Lung (tissue), 12 donors: ENCODE results near the gene SETBP1. TPM values are rescaled to one million over a fixed set of nuclear protein-coding genes. Genes with fewer than 3 reads are reported as not detected.

Source experiments
- ATAC-seq: fragments of 200-7000 bp; cut with Tn5 transposase; one replicate; pipeline ENCODE4 v1.9.1; 2020; ENCODE audit warnings: moderate number of reproducible peaks; ENCODE audit not compliant: insufficient read depth, low FRiP score
- DNase-seq, 3 donors: peaks; one replicate each; pipeline ENCODE4 v3.0.0-alpha.2; 2013 to 2017
- H3K27ac ChIP-seq, 2 donors: one replicate each; pipeline ENCODE4 v1.5.1; 2013; ENCODE audit warnings: mild to moderate bottlenecking in 2 of 2, moderate library complexity in 2 of 2, control low read depth in 1 of 2, inconsistent platforms in 1 of 2, low read depth in 1 of 2, low read length in 1 of 2
- H3K27me3 ChIP-seq, 3 donors: one replicate each; pipeline ENCODE4 v1.5.1; 2013; ENCODE audit warnings: low read length in 2 of 3; ENCODE audit not compliant: control insufficient read depth in 3 of 3, insufficient read depth in 3 of 3
- H3K36me3 ChIP-seq, 4 donors: one replicate each; pipeline ENCODE4 v1.5.1; 2013; ENCODE audit warnings: low read length in 4 of 4, mild to moderate bottlenecking in 1 of 4, moderate library complexity in 1 of 4; ENCODE audit not compliant: control insufficient read depth in 4 of 4, insufficient read depth in 4 of 4
- H3K4me1 ChIP-seq, 5 donors: one replicate each; pipeline ENCODE4 v1.5.1; 2013; ENCODE audit warnings: low read length in 5 of 5, mild to moderate bottlenecking in 2 of 5, moderate library complexity in 1 of 5; ENCODE audit not compliant: control insufficient read depth in 5 of 5, insufficient read depth in 5 of 5
- H3K4me3 ChIP-seq: one replicate; pipeline ENCODE4 v1.5.1; 2013; ENCODE audit warnings: mild to moderate bottlenecking, control low read depth, moderate library complexity
- H3K9ac ChIP-seq, 2 donors: one replicate each; pipeline ENCODE4 v1.5.1; 2013; ENCODE audit warnings: low read length in 2 of 2, control low read depth in 1 of 2; ENCODE audit not compliant: insufficient read depth in 1 of 2
- H3K9me3 ChIP-seq, 4 donors: one replicate each; pipeline ENCODE4 v1.5.1; 2013; ENCODE audit warnings: low read length in 3 of 4, mild to moderate bottlenecking in 1 of 4, moderate library complexity in 1 of 4; ENCODE audit not compliant: control insufficient read depth in 4 of 4, insufficient read depth in 3 of 4
- whole genome bisulfite sequencing, 2 donors: extraction: QIAGEN DNeasy Blood & Tissue Kit; methylation state at CpG; one replicate each; pipeline ENCODE4 v1.1.7; 2013; 5-methylcytosine and 5-hydroxymethylcytosine counted together
- polyA plus RNA-seq, 2 donors: library from polyadenylated mRNA; stranded (reverse); fragments of 200-250 nt; gene quantifications; one replicate each; pipeline ENCODE4 v1.2.1, GENCODE V29; 2013
- total RNA-seq, 2 donors: library from RNA; depleted of rRNA in 1 of 2; stranded (reverse); fragments of >200 nt in 1 of 2; gene quantifications; one replicate each; pipeline ENCODE4 v1.2.1, GENCODE V29; 2014 to 2021
- TF ChIP-seq, protein P1 (sequence below): IDR thresholded peaks from 2 replicates; pipeline ENCODE4 v1.5.1; 2012; ENCODE audit warnings: mild to moderate bottlenecking; ENCODE audit errors: control extremely low read depth, extremely low read depth
- donor health status: control.
- donor health status: control.
- donor health status: Bipolar disorder and iron deficiency.
- donor health status: healthy.
- donor health status: DM: yes; HTN: yes; CAD: no.

SETBP1 gene
- total and polyA plus RNA-seq, 4 donors: 1.6 to 43.8 (median 16.6) TPM

DNA sequence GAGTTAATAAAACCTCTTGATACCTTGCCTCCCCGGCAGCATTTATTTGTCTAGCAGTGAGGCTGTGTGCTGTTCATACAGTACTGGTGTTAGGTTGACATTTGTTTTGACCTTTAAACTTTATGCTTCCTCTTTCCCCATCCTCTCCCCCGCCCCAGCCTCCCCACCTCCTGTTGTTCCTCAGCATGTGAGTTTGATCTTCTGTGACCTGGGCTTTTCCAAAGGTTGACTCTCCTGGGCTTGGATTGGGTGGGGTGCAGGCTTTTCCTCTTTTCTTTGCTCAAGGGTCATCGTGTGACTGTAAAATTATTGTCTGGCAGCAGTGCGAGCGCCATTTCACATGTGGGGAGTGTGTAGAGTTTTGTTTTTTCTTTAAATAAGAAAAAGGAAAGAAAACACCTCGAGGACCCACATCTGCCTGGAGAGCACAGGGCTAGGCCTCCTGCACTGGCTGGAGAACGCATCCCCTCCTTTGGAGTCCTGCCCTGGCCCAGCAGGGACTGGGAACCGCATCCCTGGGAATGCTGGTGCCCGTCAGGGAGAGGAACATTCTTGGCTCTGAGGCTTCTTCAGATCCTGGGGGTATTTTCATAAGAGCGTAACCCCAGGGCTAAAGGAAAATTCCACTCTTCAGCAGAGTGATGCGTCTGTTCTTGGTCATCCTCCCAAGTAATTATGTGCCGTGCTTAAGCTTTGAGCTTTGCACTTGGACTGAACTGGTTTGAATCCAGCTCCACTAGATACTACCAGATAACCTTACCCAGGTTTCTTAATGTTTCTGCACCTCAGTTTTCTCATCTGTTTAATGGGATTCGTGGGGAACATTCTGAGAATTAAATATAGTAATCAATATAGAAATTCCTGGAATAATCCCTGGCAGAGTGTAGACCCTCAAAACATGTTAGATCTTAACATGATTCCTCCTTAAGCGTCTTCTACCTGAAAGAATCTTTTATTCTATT, 91.5 kb downstream of the SETBP1 start:
- no peak overlapping the region for H3K4me3 ChIP-seq
- DNase-seq (no peak), ATAC-seq (no peak)
- WGBS, 2 donors: 73 to 88% methylated on average over 14 of the region's 14 CpGs
- TF ChIP-seq, protein P1, sequence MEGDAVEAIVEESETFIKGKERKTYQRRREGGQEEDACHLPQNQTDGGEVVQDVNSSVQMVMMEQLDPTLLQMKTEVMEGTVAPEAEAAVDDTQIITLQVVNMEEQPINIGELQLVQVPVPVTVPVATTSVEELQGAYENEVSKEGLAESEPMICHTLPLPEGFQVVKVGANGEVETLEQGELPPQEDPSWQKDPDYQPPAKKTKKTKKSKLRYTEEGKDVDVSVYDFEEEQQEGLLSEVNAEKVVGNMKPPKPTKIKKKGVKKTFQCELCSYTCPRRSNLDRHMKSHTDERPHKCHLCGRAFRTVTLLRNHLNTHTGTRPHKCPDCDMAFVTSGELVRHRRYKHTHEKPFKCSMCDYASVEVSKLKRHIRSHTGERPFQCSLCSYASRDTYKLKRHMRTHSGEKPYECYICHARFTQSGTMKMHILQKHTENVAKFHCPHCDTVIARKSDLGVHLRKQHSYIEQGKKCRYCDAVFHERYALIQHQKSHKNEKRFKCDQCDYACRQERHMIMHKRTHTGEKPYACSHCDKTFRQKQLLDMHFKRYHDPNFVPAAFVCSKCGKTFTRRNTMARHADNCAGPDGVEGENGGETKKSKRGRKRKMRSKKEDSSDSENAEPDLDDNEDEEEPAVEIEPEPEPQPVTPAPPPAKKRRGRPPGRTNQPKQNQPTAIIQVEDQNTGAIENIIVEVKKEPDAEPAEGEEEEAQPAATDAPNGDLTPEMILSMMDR: no peak
- no peaks in the 10 kb centered on the region for H3K27me3 ChIP-seq
- H3K9ac ChIP-seq: no peak overlapping the region
- H3K4me1 ChIP-seq: peaks cover 0 to 8% (median 1%) of the 10 kb centered on the region in 5 donors
- no peaks in the 10 kb centered on the region for H3K36me3 ChIP-seq
- H3K27ac ChIP-seq: no peak overlapping the region
- no peaks in the 10 kb centered on the region for H3K9me3 ChIP-seq

DNA sequence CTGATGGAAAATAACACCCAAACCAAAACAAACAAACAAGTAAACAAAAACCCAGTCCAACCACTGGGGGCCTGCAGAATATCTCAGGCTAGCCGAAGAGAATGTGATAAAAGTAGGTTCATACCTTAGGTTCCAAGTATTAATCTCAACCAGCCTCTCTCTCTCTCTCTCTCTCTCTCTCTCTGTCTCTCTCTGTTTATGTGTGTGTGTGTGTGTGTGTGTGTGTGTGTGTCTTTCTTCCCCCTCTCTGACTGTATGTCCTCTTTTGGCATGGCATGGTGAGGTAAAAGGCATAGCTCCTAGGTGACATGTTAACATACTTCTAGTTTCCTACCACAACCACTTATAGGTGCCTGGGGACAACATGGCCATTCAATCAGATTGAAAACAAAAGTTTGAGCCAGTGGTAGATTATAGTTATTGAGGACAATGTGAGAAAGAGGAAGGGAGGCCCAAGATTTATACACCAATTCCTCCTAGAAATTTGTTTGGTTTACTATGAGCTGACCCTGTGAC, 93.0 kb downstream of the SETBP1 start:
- no peak overlapping the region for H3K9ac ChIP-seq
- TF ChIP-seq, protein P1: no peak
- 89 to 98% methylated on average over 1 of the region's 1 CpG for WGBS, 2 donors
- H3K27ac ChIP-seq: no peak overlapping the region
- no peaks in the 10 kb centered on the region for H3K9me3 ChIP-seq
- no peaks in the 10 kb centered on the region for H3K27me3 ChIP-seq
- H3K4me3 ChIP-seq: no peak overlapping the region
- peaks cover 0 to 15% (median 11%) of the 10 kb centered on the region in 5 donors for H3K4me1 ChIP-seq
- no peaks in the 10 kb centered on the region for H3K36me3 ChIP-seq
- DNase-seq: no peak
- ATAC-seq: no peak

DNA sequence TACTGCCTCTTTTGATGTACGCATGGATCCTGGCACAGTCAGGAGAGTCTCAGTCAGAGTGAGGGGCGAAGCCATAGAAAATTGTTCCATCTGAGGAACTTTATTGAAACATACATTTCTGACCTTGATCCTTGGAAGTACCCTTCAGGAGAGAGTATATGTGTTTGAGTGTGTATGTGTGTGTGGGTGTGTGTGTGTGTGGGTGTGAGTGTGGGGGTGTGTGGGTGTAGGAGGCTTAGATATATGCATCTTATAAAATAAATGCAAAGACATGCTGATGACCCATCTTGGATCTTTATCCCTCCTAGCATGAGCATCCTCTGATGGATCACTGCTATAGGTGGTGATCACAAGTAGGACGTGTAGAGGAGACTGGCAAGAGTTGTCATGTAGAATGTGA, 93.5 kb downstream of the SETBP1 start:
- no peak for ATAC-seq
- no peak overlapping the region for H3K4me3 ChIP-seq

More for the DNA sequence above, 93.5 kb downstream of the SETBP1 start:
- TF ChIP-seq, protein P1: no peak
- WGBS, 2 donors: 86 to 95% methylated on average over 3 of the region's 3 CpGs
- no peaks in the 10 kb centered on the region for H3K9me3 ChIP-seq
- H3K27me3 ChIP-seq: no peaks in the 10 kb centered on the region
- H3K4me1 ChIP-seq: peaks cover 0 to 19% (median 12%) of the 10 kb centered on the region in 5 donors
- DNase-seq: no peak
- no peaks in the 10 kb centered on the region for H3K36me3 ChIP-seq
- H3K9ac ChIP-seq: no peak overlapping the region
- no peak overlapping the region for H3K27ac ChIP-seq
